OCI-M1 (cell line): ENCODE results near the gene ADGRV1.

Experiments used
- DNase-seq: peaks from one replicate; lab custom pipeline; 2025; lab: John Stamatoyannopoulos, UW

The ADGRV1 gene

GRCh38 chr5:91212714-91213092, 654.1 kb downstream of the ADGRV1 start:
- DNase-seq = peak; percentile 32
